Erythroblast (primary cell): Measurements from ENCODE around the gene KLHL29.

Experiments used
- GATA1 ChIP-seq: IDR thresholded peaks from 2 replicates; pipeline ENCODE4 v1.6.1; 2011; ENCODE audit warnings: low read depth, mild to moderate bottlenecking, control low read depth, low read length, moderate library complexity
- POLR2A ChIP-seq: IDR thresholded peaks from 2 replicates; pipeline ENCODE4 v1.6.1; 2011; ENCODE audit warnings: mild to moderate bottlenecking, low read length

DNA sequence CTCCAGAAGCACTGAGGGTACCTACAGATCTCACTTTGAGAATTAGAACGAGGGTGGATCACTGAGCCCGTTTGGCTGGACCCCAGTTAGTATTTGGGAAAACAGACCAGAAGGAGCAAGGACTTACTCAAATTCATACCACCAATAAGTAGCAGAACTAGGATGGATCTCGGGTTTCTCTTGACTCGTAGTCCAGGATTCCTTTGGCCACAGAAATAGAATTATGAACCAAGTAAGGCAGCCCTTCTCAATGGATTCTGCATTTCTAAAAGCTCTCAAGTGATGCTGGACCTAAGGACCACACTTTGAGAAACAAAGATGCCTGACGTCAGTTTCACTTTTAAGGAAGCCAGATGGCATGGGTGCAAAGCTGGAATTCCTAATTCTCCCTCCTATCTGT, 153.0 kb downstream of the KLHL29 start:
- TF ChIP-seq POLR2A, result no peak
- no peak for TF ChIP-seq GATA1
